Heart right ventricle (tissue), 16 donors: Measurements from ENCODE around the gene BLOC1S2. TPM values are rescaled to one million over a fixed set of nuclear protein-coding genes. Genes with fewer than 3 reads are reported as not detected.
"Not testable (repeated sequence)": the region's sequence is repeated elsewhere in the genome, so short reads cannot be mapped to it uniquely, and the experiment has no call there.

ENCODE experiments used
- ATAC-seq, 8 donors: fragments of 200-7000 bp; cut with Tn5 transposase; one replicate each; pipeline ENCODE4 v1.9.1; 2020; ENCODE audit warnings: mild to moderate bottlenecking in 8 of 8, moderate library complexity in 8 of 8, moderate number of reproducible peaks in 1 of 8
- DNase-seq, 2 donors: peaks; one replicate each; pipeline ENCODE4 v3.0.0-alpha.2; 2020
- H3K27ac ChIP-seq, 10 donors: fragments of 200-600 bp; sonication (generic) in 2 of 10; one replicate each; pipeline versions ENCODE4 v1.5.0 to v1.8.0; 2020 to 2022; ENCODE audit warnings: mild to moderate bottlenecking in 3 of 10
- H3K27me3 ChIP-seq, 7 donors: fragments of 200-600 bp; one replicate each; pipeline ENCODE4 v1.8.0; 2021 to 2022; ENCODE audit warnings: mild to moderate bottlenecking in 2 of 7
- H3K36me3 ChIP-seq, 9 donors: fragments of 200-600 bp; sonication (generic) in 1 of 9; one replicate each; pipeline versions ENCODE4 v1.5.0 to v1.8.0; 2020 to 2022; ENCODE audit warnings: mild to moderate bottlenecking in 2 of 9
- H3K4me1 ChIP-seq, 9 donors: fragments of 200-600 bp; sonication (generic) in 1 of 9; one replicate each; pipeline versions ENCODE4 v1.5.0 to v1.8.0; 2020 to 2022; ENCODE audit warnings: mild to moderate bottlenecking in 4 of 9
- H3K4me3 ChIP-seq, 10 donors: fragments of 200-600 bp; sonication (generic) in 2 of 10; one replicate each; pipeline versions ENCODE4 v1.5.0 to v1.8.0; 2020 to 2022; ENCODE audit warnings: mild to moderate bottlenecking in 7 of 10, moderate library complexity in 2 of 10
- H3K9me3 ChIP-seq, 11 donors: fragments of 200-600 bp in 10 of 11; sonication (generic) in 2 of 11; one replicate each; pipeline versions ENCODE4 v1.5.0 to v1.8.0; 2013 to 2022; ENCODE audit warnings: mild to moderate bottlenecking in 2 of 11, control low read depth in 1 of 11, moderate library complexity in 1 of 11
- WGBS, 2 donors: extraction: QIAGEN DNeasy Blood & Tissue Kit; methylation state at CpG; one replicate each; pipeline ENCODE4 v1.1.7; 2013; ENCODE audit warnings: inconsistent platforms in 1 of 2; 5-methylcytosine and 5-hydroxymethylcytosine counted together
- intact Hi-C, 10 donors: fragments of 100-400 bp; cut with DNase I; formaldehyde crosslinking; loops; one replicate each; pipeline versions ENCODE4 v1.11.1 to v1.14.2; 2022
- polyA plus RNA-seq, 2 donors: library from polyadenylated mRNA; stranded (reverse); fragments of 200-250 nt; gene quantifications; one replicate each; pipeline ENCODE4 v1.2.3, GENCODE V29; 2013
- total RNA-seq, 10 donors: library from RNA; stranded (reverse); fragmentation: NEBNext Ultra II Directional in 3 of 10; extraction: Animal tissue kit (Norgen Biotek cat#: 25700) in 3 of 10; gene quantifications; one replicate each; pipeline versions ENCODE4 v1.2.1 to v1.2.4, GENCODE V29; 2021 to 2023
- TF ChIP-seq, protein P1 (sequence below), 9 donors: fragments of 200-600 bp; sonication (generic) in 2 of 9; IDR thresholded peaks; one replicate each; pipeline versions ENCODE4 v1.5.0 to v1.8.0; 2021 to 2022; ENCODE audit warnings: antibody characterized with exemption in 9 of 9, mild to moderate bottlenecking in 5 of 9, moderate library complexity in 1 of 9
- donor health status: Arrhythmogenic right ventricular cardiomyopathy.
- donor health status: ischemic (EF 13 %, LVEDD 7.1; RV severe dilation, severe dysfunction).
- donor health status: healthy with polysubstance abuse.
- donor health status: DM: no; HTN: yes; CAD: no.
- donor health status: DM: no; HTN: no; CAD: no.
- donor health status: ischemic (EF 25% LVEDD 6.9; RV normal size, moderate dysfunction).
- donor health status: ischemic (EF 25% LVEDD 5.7; RV mildly dilated, moderate dysfunction).
- donor health status: healthy.
- donor health status: DM: yes; HTN: yes; CAD: no.
- donor health status: Ischemic cardiomyopathy.
- donor health status: ischemic (EF 35%, LVEDD 5.7; RV mildly dilated, moderate dysfunction).
- donor health status: nonischemic (EF 11% LVEDD 7.7; RV severe dilation, severe dysfunction).
- donor health status: DM: yes; HTN: yes; CAD: no.
- donor health status: PGD.
- donor health status: ischemic (EF 29% LVEDD 5.4; RV normal size, mild dysfunction).
- donor health status: nonischemic (EF 23%, LVEDD 6.1; RV moderate dilation, normal function).

The BLOC1S2 gene
- total and polyA plus RNA-seq, 12 donors, result 13.6 to 32.2 (median 19.8) TPM

DNA sequence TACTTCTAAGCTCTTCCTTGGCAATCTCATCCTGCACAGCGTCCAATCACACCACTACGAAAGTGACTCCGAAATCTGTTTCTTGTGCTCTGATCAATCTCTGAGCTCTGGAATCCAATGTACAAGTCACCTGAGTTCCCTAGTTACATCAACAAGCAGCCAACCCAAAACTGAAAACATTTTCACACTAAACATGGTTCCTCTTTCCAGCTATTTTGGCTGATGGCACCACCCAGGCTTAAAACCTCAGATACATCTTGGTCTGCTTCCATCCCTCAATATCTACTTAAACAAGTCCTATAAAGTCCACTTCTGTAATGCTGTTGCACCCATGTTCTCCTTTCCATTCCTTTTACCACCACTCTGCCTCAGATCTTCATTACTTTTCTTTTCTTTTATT, 3.6 kb downstream of the BLOC1S2 start:
- DNase-seq (no peak), ATAC-seq (no peak)
- H3K4me1 ChIP-seq, result peaks cover 0 to 48% (median 37%) of the 10 kb centered on the region in 9 donors
- H3K27me3 ChIP-seq, result no peaks in the 10 kb centered on the region
- H3K36me3 ChIP-seq, result peaks cover 0 to 60% (median 22%) of the 10 kb centered on the region in 9 donors
- 96% methylated on average over 3 of the region's 3 CpGs for WGBS, 2 donors
- intact Hi-C loops, result no loop called here
- no peak overlapping the region for H3K4me3 ChIP-seq
- TF ChIP-seq, protein P1, sequence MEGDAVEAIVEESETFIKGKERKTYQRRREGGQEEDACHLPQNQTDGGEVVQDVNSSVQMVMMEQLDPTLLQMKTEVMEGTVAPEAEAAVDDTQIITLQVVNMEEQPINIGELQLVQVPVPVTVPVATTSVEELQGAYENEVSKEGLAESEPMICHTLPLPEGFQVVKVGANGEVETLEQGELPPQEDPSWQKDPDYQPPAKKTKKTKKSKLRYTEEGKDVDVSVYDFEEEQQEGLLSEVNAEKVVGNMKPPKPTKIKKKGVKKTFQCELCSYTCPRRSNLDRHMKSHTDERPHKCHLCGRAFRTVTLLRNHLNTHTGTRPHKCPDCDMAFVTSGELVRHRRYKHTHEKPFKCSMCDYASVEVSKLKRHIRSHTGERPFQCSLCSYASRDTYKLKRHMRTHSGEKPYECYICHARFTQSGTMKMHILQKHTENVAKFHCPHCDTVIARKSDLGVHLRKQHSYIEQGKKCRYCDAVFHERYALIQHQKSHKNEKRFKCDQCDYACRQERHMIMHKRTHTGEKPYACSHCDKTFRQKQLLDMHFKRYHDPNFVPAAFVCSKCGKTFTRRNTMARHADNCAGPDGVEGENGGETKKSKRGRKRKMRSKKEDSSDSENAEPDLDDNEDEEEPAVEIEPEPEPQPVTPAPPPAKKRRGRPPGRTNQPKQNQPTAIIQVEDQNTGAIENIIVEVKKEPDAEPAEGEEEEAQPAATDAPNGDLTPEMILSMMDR (IDR thresholded peaks at IDR 0.05), result no peak
- H3K27ac ChIP-seq, result no peak overlapping the region
- H3K9me3 ChIP-seq, result no peaks in the 10 kb centered on the region

DNA sequence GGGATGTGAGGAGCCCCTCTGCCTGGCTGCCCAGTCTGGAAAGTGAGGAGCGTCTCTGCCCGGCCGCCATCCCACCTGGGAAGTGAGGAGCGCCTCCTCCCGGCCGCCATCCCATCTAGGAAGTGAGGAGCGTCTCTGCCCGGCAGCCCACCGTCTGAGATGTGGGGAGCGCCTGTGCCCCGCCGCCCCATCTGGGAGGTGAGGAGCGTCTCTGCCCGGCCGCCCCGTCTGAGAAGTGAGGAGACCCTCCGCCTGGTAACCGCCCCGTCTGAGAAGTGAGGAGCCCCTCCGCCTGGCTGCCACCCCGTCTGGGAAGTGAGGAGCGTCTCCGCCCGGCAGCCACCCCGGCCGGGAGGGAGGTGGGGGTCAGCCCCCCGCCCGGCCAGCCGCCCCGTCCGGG, 9.5 kb downstream of the BLOC1S2 start:
- H3K27ac ChIP-seq, intact Hi-C loops, ATAC-seq, DNase-seq, H3K9me3 ChIP-seq, H3K4me3 ChIP-seq, H3K27me3 ChIP-seq, H3K4me1 ChIP-seq: not testable (repeated sequence)
- 95 to 96% methylated on average over 4 to 17 of the region's 31 CpGs for WGBS, 2 donors
- peaks cover 0 to 64% (median 28%) of the 10 kb centered on the region in 9 donors for H3K36me3 ChIP-seq

DNA sequence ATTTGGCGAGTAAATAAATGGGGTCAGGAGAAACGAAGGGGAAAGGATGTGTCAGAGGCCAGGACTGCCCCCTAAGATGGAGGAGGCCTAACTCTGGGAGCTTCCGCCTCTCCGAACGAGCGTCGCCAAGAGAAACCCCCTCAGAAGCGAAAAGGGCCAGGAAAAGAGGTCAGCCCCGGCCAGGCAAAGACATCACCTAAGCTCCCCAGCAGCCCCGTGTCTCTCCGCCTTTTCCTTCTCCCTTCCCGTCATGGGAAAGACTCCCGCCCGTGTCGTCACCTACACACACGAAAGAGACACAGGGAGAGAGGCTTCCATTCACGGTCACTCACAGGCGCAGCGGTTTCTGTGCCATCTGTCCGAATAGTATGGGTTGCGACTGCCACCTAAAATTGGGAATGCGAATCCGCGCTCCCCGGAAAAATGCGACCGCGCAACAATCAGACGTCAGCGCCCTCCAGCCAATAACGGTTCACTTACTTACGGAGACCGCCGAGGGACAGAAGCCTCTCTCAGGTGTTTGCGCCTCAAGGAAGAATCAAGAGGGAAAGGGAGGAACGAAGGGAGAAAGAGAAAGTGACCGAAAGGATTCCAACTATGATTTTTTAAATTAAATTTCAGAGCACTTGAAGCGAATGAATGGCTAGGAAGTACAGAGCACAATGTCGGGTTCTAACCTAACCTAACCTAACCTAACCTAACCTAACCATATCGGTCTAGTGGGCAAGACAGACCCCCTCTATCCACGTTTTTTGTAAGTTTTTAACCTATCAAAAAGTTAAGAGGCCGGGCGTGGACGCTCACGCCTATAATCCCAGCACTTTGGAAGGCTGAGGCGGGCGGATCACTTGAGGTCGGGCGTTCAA, 19.0 kb downstream of the BLOC1S2 start, which contains the start of gene CWF19L1:
TSS of gene CWF19L1 (minus strand) at position 400 of the 866 bp plus-strand sequence. CDS start at position 355, 45 bp downstream.
- TF ChIP-seq, protein P1 (IDR thresholded peaks at IDR 0.05), result no peak
- Histone ChIP-seq H3K9me3 (no peaks in the 10 kb centered on the region), H3K27ac (peak within 1 kb of the TSS in 9 of 10 donors; percentile 51 to 92 (median 78)), H3K27me3 (no peaks in the 10 kb centered on the region), H3K4me1 (peaks cover 0 to 27% (median 18%) of the 10 kb centered on the region in 9 donors), H3K36me3 (peaks cover 0 to 6% (median 0%) of the 10 kb centered on the region in 9 donors), H3K4me3 (peak within 1 kb of the TSS; percentile 70 to 98 (median 82))
- 2 to 4% methylated on average over 48 to 49 of the region's 49 CpGs for WGBS, 2 donors
- intact Hi-C loops, result no loop called here
- DNase-seq (peak; percentile 80 to 92), ATAC-seq (peak; percentile 89 to 98 (median 96))

DNA sequence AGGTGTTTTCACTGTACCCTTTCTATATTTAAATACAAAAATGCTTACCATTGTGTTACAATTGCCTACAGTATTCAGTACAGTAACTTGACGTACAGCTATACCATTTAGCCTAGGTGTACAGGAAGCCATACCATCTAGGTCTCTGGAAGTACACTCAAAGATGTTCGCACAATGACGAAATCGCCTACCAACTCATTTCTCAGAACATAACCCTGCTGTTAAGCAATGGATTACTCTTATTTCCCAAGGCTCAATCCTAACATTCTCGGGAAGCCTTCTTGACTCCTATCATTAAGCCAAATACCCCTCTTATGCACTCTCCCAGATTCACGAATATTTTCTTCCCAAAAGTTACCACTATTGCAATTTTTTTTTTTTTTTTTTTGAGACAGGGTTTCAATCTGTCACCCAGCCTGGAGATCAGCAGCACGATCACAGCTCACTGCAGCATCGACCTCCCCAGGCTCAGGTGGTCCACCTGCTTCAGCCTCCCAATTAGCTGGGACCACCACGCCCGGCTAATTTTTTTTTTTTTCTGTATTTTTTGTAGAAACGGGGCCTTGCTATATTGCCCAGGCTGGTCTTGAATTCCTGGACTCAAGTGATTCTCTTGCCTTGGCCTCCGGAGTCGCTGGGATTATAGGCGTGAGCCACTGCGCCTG, 20.5 kb downstream of the BLOC1S2 start:
- H3K36me3 ChIP-seq, result peaks cover 0 to 22% (median 0%) of the 10 kb centered on the region in 9 donors
- H3K27me3 ChIP-seq, result no peaks in the 10 kb centered on the region
- no peak overlapping the region for H3K27ac ChIP-seq
- intact Hi-C loops, result no loop called here
- ATAC-seq (no peak), DNase-seq (no peak)
- WGBS, 2 donors, result 91 to 92% methylated on average over 15 of the region's 15 CpGs
- peak overlapping the region in 6 of 10 donors; percentile 72 to 97 (median 84) for H3K4me3 ChIP-seq
- TF ChIP-seq, protein P1 (IDR thresholded peaks at IDR 0.05), result no peak
- no peaks in the 10 kb centered on the region for H3K9me3 ChIP-seq
- H3K4me1 ChIP-seq, result peaks cover 0 to 27% (median 18%) of the 10 kb centered on the region in 9 donors
